Activated naive CD8-positive, alpha-beta T cell treated with anti-CD3 and anti-CD28 coated beads for 36 hours (primary cell): ENCODE measurements around the gene GNL2. TPM values are rescaled to one million over a fixed set of nuclear protein-coding genes. Genes with fewer than 3 reads are reported as not detected.
"Not testable (repeated sequence)": the region's sequence is repeated elsewhere in the genome, so short reads cannot be mapped to it uniquely, and the experiment has no call there.

Source experiments
- DNase-seq: peaks from one replicate; pipeline ENCODE4 v3.0.0; 2021
- H3K27ac Mint-ChIP-seq: one replicate; pipeline ENCODE4 v1.8.0; 2022; ENCODE audit warnings: mild to moderate bottlenecking, moderate library complexity, mixed read lengths
- H3K27me3 Mint-ChIP-seq: one replicate; pipeline ENCODE4 v1.8.0; 2022; ENCODE audit warnings: mild to moderate bottlenecking, mixed read lengths
- H3K36me3 Mint-ChIP-seq: one replicate; pipeline ENCODE4 v1.8.0; 2021; ENCODE audit warnings: mild to moderate bottlenecking, mixed read lengths
- H3K4me1 Mint-ChIP-seq: one replicate; pipeline ENCODE4 v1.8.0; 2021; ENCODE audit warnings: mixed read lengths
- H3K4me3 Mint-ChIP-seq: one replicate; pipeline ENCODE4 v1.8.0; 2022; ENCODE audit warnings: mild to moderate bottlenecking, moderate library complexity, mixed read lengths
- H3K9me3 Mint-ChIP-seq: one replicate; pipeline ENCODE4 v1.8.0; 2022; ENCODE audit warnings: mixed read lengths
- total RNA-seq, 2 experiments: library from RNA; stranded (reverse); gene quantifications; one replicate each; pipeline ENCODE4 v1.2.3, GENCODE V29; 2021

GNL2 gene
- total RNA-seq, 2 experiments from 2014 or later: 95.8 to 101 TPM

DNA sequence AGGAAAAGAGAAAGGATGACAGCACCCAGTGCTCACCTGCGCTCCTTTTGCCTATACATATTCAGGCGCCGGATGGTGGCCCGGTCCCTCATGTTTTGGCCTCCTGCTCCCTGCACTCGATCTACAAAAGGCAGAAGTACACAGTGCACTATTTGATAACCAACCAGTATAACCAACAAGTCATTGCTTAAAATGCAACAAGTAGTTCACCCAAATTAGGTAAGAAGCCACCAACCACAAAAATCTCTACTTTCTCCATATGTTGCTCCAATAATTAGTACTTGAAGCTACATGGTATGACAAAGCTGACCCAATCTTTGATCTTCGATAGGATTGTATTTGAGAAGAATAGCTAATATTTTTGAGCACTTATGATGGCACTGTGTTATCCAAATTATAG, 2.0 kb downstream of the GNL2 start:
- Mint-ChIP-seq H3K27me3 (no peaks in the 10 kb centered on the region), H3K9me3 (no peaks in the 10 kb centered on the region), H3K36me3 (peaks cover 26% of the 10 kb centered on the region), H3K4me1 (peaks cover 30% of the 10 kb centered on the region), H3K4me3 (peak overlapping the region; percentile 50), H3K27ac (no peak overlapping the region)
- DNase-seq: no peak

DNA sequence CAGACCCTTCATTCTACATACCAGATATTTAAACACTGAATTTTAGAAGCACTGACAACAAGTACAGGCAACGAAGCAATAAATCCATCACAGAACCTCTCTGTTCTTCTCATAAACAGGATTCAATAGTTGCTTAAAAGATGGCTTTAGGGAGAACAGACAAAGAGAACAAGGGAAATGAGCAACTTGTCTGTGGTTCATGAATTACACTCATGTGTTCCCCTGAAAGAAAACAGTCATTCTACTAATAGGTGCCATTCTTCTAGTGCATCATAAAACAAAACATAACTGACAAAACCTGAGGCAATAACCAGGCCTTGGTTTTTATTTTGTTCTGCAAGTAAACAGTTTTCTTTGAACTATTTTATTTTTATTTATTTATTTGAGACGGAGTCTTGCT, 6.8 kb downstream of the GNL2 start:
- Mint-ChIP-seq H3K4me1 (peaks cover 27% of the 10 kb centered on the region), H3K27ac (no peak overlapping the region)
- no peak for DNase-seq

GRCh38 chr1:37584544-37584943, 11.2 kb downstream of the GNL2 start:
- H3K4me3 Mint-ChIP-seq, H3K9me3 Mint-ChIP-seq, H3K27ac Mint-ChIP-seq, H3K27me3 Mint-ChIP-seq, DNase-seq: not testable (repeated sequence)
- peaks cover 11% of the 10 kb centered on the region for H3K4me1 Mint-ChIP-seq
- H3K36me3 Mint-ChIP-seq: peaks cover 17% of the 10 kb centered on the region

More for the DNA sequence above, 6.8 kb downstream of the GNL2 start:
- Mint-ChIP-seq H3K27me3 (no peaks in the 10 kb centered on the region), H3K36me3 (peaks cover 19% of the 10 kb centered on the region), H3K9me3 (no peaks in the 10 kb centered on the region), H3K4me3 (no peak overlapping the region)

GRCh38 chr1:37575692-37576091, 20.0 kb downstream of the GNL2 start:
- H3K27me3 Mint-ChIP-seq: no peaks in the 10 kb centered on the region
- peaks cover 48% of the 10 kb centered on the region for H3K36me3 Mint-ChIP-seq
- H3K9me3 Mint-ChIP-seq: no peaks in the 10 kb centered on the region
- no peak for DNase-seq
- H3K4me3 Mint-ChIP-seq: no peak overlapping the region
- H3K4me1 Mint-ChIP-seq: peaks cover 47% of the 10 kb centered on the region
- peak overlapping the region; percentile 65 for H3K27ac Mint-ChIP-seq

DNA sequence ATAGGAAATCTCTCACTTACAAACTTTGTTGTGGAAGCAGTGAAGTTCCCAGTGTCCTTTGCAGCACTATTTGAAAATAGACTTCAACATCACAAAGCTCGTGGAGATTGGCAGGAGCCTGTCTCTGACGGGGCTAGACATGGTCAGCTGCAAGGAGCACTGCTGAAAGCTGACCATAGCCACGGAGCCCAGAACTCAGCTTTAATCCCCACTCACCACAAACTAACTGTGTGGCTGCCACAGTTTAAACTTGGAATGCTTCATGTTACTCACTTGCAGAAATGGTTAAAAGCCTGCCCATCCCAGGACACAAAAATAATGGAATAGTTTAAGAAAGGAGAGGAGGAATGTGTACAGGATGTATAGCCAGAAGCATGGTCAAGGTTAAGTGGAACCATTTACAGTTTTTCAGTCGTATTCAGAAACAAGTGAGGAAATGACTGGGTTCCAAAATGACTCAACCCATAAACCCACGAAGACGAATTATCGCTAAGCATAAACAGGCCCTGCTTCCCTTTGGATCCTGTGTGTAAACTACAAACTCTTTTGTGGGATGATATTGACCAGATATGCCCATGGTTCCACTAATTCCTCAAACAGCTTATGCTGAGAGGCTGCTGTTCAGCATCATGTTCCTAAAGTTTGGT, 20.8 kb downstream of the GNL2 start:
- no peak for DNase-seq
- peaks cover 50% of the 10 kb centered on the region for H3K4me1 Mint-ChIP-seq
- peaks cover 48% of the 10 kb centered on the region for H3K36me3 Mint-ChIP-seq
- no peaks in the 10 kb centered on the region for H3K9me3 Mint-ChIP-seq
- peak overlapping the region; percentile 17 for H3K27ac Mint-ChIP-seq
- no peaks in the 10 kb centered on the region for H3K27me3 Mint-ChIP-seq
- no peak overlapping the region for H3K4me3 Mint-ChIP-seq

DNA sequence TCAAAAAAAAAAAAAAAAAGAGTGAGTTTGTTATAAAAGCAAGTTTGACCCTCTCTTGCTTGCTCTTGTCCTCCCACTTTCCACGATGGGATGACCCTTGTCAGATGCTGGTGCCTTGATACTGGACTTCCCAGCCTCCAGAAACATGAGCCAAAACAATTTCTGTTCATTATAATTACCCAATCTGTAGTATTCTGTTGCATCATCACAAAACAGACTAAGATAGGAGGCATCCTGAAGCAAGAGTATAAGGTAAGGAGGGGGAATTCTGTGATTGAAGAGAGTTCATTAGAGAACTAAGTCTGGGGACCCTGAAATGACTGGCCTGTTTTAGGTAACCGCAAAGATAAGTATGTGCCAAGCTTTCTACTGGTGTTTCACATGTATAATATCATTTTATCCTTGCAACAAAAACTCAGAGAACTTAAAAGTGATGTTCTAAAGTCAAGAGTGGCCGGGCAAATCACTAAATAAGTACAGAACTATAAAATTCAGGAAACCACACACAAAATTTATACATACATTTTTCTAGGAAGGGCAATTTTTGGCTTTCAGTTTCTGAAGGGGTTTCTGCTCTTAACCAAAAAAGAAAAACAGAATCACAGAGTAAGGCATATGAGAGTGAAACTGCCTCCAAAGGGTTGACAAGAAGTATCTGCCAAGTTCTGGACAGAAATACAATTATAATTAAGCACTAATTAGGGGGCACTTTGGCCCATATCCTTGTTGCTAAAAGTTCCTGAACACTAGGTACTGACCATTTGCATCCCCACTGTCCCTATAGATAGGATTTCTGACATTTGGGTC, 25.0 kb downstream of the GNL2 start:
- Mint-ChIP-seq H3K27me3 (no peaks in the 10 kb centered on the region), H3K27ac (peak overlapping the region; percentile 88), H3K9me3 (no peaks in the 10 kb centered on the region), H3K4me1 (peaks cover 34% of the 10 kb centered on the region), H3K36me3 (peaks cover 64% of the 10 kb centered on the region), H3K4me3 (no peak overlapping the region)
- no peak for DNase-seq

- H3K4me3 Mint-ChIP-seq: no peak overlapping the region
- no peaks in the 10 kb centered on the region for H3K9me3 Mint-ChIP-seq
- no peak for DNase-seq
- peaks cover 16% of the 10 kb centered on the region for H3K4me1 Mint-ChIP-seq
- no peak overlapping the region for H3K27ac Mint-ChIP-seq
- H3K36me3 Mint-ChIP-seq: peaks cover 42% of the 10 kb centered on the region
- H3K27me3 Mint-ChIP-seq: no peaks in the 10 kb centered on the region
These were observed 28.7 kb downstream of the GNL2 start for GRCh38 chr1:37567023-37567422.

DNA sequence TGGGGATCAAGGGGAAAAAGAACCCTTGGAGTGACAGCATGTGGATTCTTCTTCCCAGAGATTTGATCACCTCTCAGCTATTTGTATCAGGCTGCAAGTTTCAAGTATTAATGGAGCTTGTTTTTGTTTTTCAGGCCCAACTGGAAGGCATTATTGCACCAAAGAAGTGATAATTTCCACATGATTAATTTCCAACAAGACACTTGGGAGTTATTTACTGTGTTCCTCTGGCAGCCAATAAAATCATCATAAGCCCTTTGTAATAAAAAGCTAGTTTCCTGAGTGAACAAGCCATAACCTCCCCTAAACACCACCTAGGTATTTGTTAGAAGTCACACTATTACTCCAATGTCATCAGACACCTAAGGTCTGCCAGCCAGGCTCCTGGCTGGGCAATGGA, 30.8 kb downstream of the GNL2 start:
- Mint-ChIP-seq H3K36me3 (peaks cover 30% of the 10 kb centered on the region), H3K27me3 (no peaks in the 10 kb centered on the region), H3K27ac (no peak overlapping the region), H3K4me3 (no peak overlapping the region), H3K9me3 (no peaks in the 10 kb centered on the region), H3K4me1 (no peaks in the 10 kb centered on the region)
- no peak for DNase-seq

- H3K36me3 Mint-ChIP-seq: peaks cover 14% of the 10 kb centered on the region
- no peak for DNase-seq
- no peaks in the 10 kb centered on the region for H3K9me3 Mint-ChIP-seq
- H3K4me1 Mint-ChIP-seq: no peaks in the 10 kb centered on the region
- H3K27me3 Mint-ChIP-seq: no peaks in the 10 kb centered on the region
- peak overlapping the region; percentile 36 for H3K27ac Mint-ChIP-seq
- no peak overlapping the region for H3K4me3 Mint-ChIP-seq
These were observed 32.8 kb downstream of the GNL2 start for GRCh38 chr1:37562984-37563383.

DNA sequence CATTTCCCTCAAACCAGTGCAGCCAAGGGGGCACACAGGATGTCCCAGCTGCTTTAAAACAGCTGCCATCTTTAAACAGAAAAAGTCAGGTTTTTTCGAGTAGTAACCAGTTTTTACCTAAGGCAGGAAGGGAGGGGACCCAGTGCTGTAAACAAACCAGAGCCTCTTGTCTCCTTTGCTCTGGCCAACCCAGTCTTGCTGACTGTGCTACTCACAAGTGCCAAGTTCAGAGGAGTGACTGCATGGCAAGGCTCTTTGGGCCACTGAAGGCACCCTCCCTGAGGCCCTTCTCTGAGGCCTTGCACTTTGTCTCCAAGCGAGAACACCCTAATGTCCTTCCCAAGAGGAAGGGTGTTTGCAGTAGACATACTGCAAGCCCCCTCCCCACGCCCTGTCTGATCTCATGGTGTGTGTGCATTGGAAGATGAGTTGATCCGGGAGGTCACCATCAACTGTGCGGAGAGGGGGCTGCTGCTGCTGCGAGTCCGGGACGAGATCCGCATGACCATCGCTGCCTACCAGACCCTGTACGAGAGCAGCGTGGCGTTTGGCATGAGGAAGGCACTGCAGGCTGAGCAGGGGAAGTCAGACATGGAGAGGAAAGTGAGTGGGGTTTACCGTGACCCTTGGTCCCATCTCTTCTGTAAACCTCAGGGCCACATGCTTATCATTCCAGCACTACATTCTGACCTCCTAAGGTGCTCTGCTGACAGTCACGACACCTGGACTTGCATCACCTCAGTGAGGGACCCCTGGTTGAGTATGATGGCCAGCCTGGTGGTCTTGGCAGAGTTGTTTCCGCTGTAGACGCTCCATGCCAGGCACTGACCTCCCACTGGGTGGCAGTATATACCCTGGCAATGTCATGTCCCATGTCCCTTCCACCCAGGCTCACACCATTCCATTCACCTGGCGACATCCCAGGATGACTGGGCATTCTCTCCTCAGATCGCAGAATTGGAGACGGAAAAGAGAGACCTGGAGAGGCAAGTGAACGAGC, 34.3 kb downstream of the GNL2 start:
- Mint-ChIP-seq H3K36me3 (peaks cover 5% of the 10 kb centered on the region), H3K9me3 (no peaks in the 10 kb centered on the region), H3K27me3 (peaks cover 4% of the 10 kb centered on the region), H3K4me3 (no peak overlapping the region), H3K4me1 (peaks cover 2% of the 10 kb centered on the region), H3K27ac (no peak overlapping the region)
- peak; percentile 38 for DNase-seq

- peaks cover 2% of the 10 kb centered on the region for H3K4me1 Mint-ChIP-seq
- DNase-seq: no peak
- H3K9me3 Mint-ChIP-seq: no peaks in the 10 kb centered on the region
- H3K36me3 Mint-ChIP-seq: peaks cover 2% of the 10 kb centered on the region
- no peak overlapping the region for H3K4me3 Mint-ChIP-seq
- H3K27me3 Mint-ChIP-seq: peaks cover 5% of the 10 kb centered on the region
- no peak overlapping the region for H3K27ac Mint-ChIP-seq
These were observed 35.2 kb downstream of the GNL2 start for GRCh38 chr1:37560401-37561132.

DNA sequence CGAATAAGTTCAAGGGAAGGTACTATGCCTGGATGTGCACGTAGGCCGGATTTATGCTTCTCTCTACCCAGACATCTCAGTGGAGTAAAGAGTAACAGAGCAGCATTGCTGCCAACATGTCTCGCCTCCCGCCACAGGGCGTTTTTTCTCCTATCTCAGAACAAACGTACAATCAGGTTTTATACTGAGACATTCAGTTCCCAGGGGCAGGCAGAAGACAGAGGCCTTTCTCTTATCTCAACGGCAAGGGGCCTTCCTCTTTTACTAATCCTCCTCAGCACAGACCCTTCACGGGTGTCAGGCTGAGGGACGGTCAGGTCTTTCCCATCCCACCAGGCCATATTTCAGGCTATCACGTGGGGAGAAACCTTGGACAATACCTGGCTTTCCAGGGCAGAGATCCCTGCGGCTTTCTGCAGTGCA, 35.8 kb downstream of the GNL2 start:
- H3K4me1 Mint-ChIP-seq, H3K9me3 Mint-ChIP-seq, H3K36me3 Mint-ChIP-seq, H3K4me3 Mint-ChIP-seq, H3K27me3 Mint-ChIP-seq, H3K27ac Mint-ChIP-seq, DNase-seq: not testable (repeated sequence)

DNA sequence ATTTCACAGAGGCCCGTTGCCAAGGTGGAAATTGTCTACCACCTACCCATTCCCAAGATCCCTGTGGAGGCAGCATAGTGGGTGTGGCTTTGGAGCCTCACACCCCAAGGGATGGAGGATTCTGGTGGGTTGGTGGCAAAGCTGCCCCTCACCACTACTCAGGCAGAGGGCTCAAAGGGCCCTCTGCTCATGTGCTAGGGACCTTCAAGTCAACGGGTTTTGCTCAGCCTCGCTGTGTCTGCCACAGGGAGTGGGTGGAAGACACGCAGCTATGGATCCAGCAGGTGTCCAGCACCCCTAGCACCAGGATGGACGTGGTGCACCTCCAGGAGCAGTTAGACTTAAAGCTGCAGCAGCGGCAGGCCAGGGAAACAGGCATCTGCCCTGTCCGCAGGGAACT, 36.7 kb downstream of the GNL2 start:
- no peak for DNase-seq
- Mint-ChIP-seq H3K27ac (no peak overlapping the region), H3K4me1 (peaks cover 2% of the 10 kb centered on the region), H3K9me3 (peaks cover 1% of the 10 kb centered on the region), H3K36me3 (peaks cover 2% of the 10 kb centered on the region), H3K4me3 (no peak overlapping the region), H3K27me3 (peaks cover 5% of the 10 kb centered on the region)

DNA sequence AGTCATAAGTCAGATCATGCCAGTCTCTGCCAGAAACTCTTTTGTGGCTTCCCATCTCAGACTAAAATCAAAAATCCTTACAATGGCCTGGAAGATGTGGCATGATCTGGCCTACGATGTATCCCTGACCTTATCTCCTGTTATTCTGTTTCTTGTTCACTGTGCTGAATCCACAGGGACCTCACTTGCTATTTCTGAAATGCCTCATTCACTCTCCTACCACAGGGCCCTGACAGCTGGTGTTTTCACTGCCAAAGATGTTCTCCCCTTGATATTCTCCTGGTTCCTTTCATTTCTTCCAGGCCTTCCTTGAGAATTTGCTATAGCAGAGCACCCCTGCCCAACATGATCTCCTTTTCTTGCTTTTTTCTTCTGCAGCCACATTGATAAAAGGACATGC, 37.3 kb downstream of the GNL2 start:
- Mint-ChIP-seq H3K27ac (no peak overlapping the region), H3K4me3 (no peak overlapping the region), H3K27me3 (peaks cover 5% of the 10 kb centered on the region), H3K9me3 (peaks cover 1% of the 10 kb centered on the region), H3K36me3 (peaks cover 2% of the 10 kb centered on the region), H3K4me1 (peaks cover 2% of the 10 kb centered on the region)
- DNase-seq: no peak
